Heart left ventricle (tissue), 16 donors: ENCODE data around the gene DBH. TPM values are rescaled to one million over a fixed set of nuclear protein-coding genes. Genes with fewer than 3 reads are reported as not detected.

Experiments used
- ATAC-seq, 4 donors: fragments of 200-7000 bp; cut with Tn5 transposase; one replicate each; pipeline ENCODE4 v1.9.1; 2020 to 2022; ENCODE audit warnings: moderate library complexity in 4 of 4, mild to moderate bottlenecking in 3 of 4, moderate number of reproducible peaks in 1 of 4
- DNase-seq, 5 donors: peaks; one replicate each; pipeline ENCODE4 v3.0.0-alpha.2; 2020
- H3K27ac ChIP-seq, 12 donors: fragments of 200-600 bp; sonication (generic) in 4 of 12; one replicate each; pipeline versions ENCODE4 v1.5.0 to v1.8.0; 2016 to 2022; ENCODE audit warnings: mild to moderate bottlenecking in 2 of 12
- H3K27me3 ChIP-seq, 9 donors: fragments of 200-600 bp; sonication (generic) in 2 of 9; one replicate each; pipeline versions ENCODE4 v1.5.1 to v1.8.0; 2016 to 2022; ENCODE audit warnings: mild to moderate bottlenecking in 3 of 9
- H3K36me3 ChIP-seq, 9 donors: fragments of 200-600 bp; sonication (generic) in 2 of 9; one replicate each; pipeline versions ENCODE4 v1.5.0 to v1.8.0; 2018 to 2022; ENCODE audit warnings: mild to moderate bottlenecking in 2 of 9
- H3K4me1 ChIP-seq, 12 donors: fragments of 200-600 bp; sonication (generic) in 4 of 12; one replicate each; pipeline versions ENCODE4 v1.5.0 to v1.8.0; 2016 to 2022; ENCODE audit warnings: mild to moderate bottlenecking in 3 of 12
- H3K4me3 ChIP-seq, 12 donors: fragments of 200-600 bp; sonication (generic) in 4 of 12; one replicate each; pipeline versions ENCODE4 v1.5.0 to v1.8.0; 2017 to 2022; ENCODE audit warnings: mild to moderate bottlenecking in 9 of 12, moderate library complexity in 4 of 12
- H3K9me3 ChIP-seq, 12 donors: fragments of 200-600 bp; sonication (generic) in 4 of 12; one replicate each; pipeline versions ENCODE4 v1.5.0 to v1.8.0; 2016 to 2022; ENCODE audit warnings: mild to moderate bottlenecking in 1 of 12
- CTCF ChIP-seq, 12 donors: fragments of 200-600 bp; sonication (generic) in 4 of 12; IDR thresholded peaks; one replicate each; pipeline versions ENCODE4 v1.5.0 to v1.8.0; 2018 to 2022; ENCODE audit warnings: antibody characterized with exemption in 12 of 12, mild to moderate bottlenecking in 5 of 12
- POLR2A ChIP-seq, 2 donors: fragments of 450-650 bp; IDR thresholded peaks; one replicate each; pipeline ENCODE4 v1.6.1; 2017; ENCODE audit warnings: antibody characterized with exemption in 2 of 2, mild to moderate bottlenecking in 2 of 2, moderate library complexity in 2 of 2
- WGBS, 4 donors: extraction: QIAGEN DNeasy Blood & Tissue Kit in 2 of 4; methylation state at CpG; one replicate each; pipeline versions ENCODE4 v1.1.5 to v1.1.7; 2013 to 2018; 5-methylcytosine and 5-hydroxymethylcytosine counted together
- intact Hi-C, 10 donors: fragments of 100-400 bp; cut with DNase I; formaldehyde crosslinking; loops; one replicate each; pipeline versions ENCODE4 v1.11.1 to v1.14.2; 2022
- polyA plus RNA-seq, 2 donors: library from polyadenylated mRNA; stranded (reverse); fragments of 200-250 nt; gene quantifications; one replicate each; pipeline ENCODE4 v1.2.3, GENCODE V29; 2013
- total RNA-seq, 9 donors: library from RNA; depleted of rRNA in 2 of 9; stranded (reverse); fragments of >200 nt in 2 of 9; fragmentation: NEBNext Ultra II Directional in 3 of 9; extraction: Animal tissue kit (Norgen Biotek cat#: 25700) in 3 of 9; gene quantifications; one replicate each; pipeline versions ENCODE4 v1.1.0 to v1.2.4, GENCODE V29; 2016 to 2023
- donor health status: ischemic (EF 13 %, LVEDD 7.1; RV severe dilation, severe dysfunction).
- donor health status: healthy with polysubstance abuse.
- donor health status: DM: no; HTN: yes; CAD: no.
- donor health status: DM: no; HTN: no; CAD: no.
- donor health status: ischemic (EF 25% LVEDD 6.9; RV normal size, moderate dysfunction).
- donor health status: ischemic (EF 25% LVEDD 5.7; RV mildly dilated, moderate dysfunction).
- donor health status: healthy.
- donor health status: DM: yes; HTN: yes; CAD: no.
- donor health status: ischemic (EF 35%, LVEDD 5.7; RV mildly dilated, moderate dysfunction).
- donor health status: nonischemic (EF 11% LVEDD 7.7; RV severe dilation, severe dysfunction).
- donor health status: DM: yes; HTN: yes; CAD: no.
- donor health status: PGD.
- donor health status: ischemic (EF 29% LVEDD 5.4; RV normal size, mild dysfunction).
- donor health status: nonischemic (EF 23%, LVEDD 6.1; RV moderate dilation, normal function).

DBH gene
- total and polyA plus RNA-seq, 11 donors = 0.06 to 0.08 TPM; not detected in 9

GRCh38 chr9:133669182-133669801 is 33.1 kb downstream of the DBH start:
- 55 to 84% (median 77%) methylated on average over 10 to 15 of the region's 16 CpGs for WGBS, 4 donors
- H3K4me1 ChIP-seq = peaks cover 0 to 8% (median 0%) of the 10 kb centered on the region in 12 donors
- H3K9me3 ChIP-seq = peaks cover 0 to 2% (median 0%) of the 10 kb centered on the region in 12 donors
- H3K27me3 ChIP-seq = peaks cover 0 to 5% (median 0%) of the 10 kb centered on the region in 9 donors
- H3K27ac ChIP-seq = no peak overlapping the region
- no peaks in the 10 kb centered on the region for H3K36me3 ChIP-seq
- TF ChIP-seq CTCF (IDR thresholded peaks at IDR 0.05) = no peak
- no peak for TF ChIP-seq POLR2A (IDR thresholded peaks at IDR 0.05)
- intact Hi-C loops = loop anchor here in 1 of 10 donors (10.0 kb wide), 1 partner anchor 46 kb away; no protein-coding TSS in a partner anchor
- no peak overlapping the region for H3K4me3 ChIP-seq
- DNase-seq (no peak), ATAC-seq (no peak)

GRCh38 chr9:133670466-133670865 is 34.3 kb downstream of the DBH start:
- Histone ChIP-seq H3K4me3 (no peak overlapping the region), H3K27ac (no peak overlapping the region), H3K36me3 (no peaks in the 10 kb centered on the region), H3K9me3 (peaks cover 0 to 2% (median 0%) of the 10 kb centered on the region in 12 donors), H3K4me1 (peaks cover 0 to 8% (median 0%) of the 10 kb centered on the region in 12 donors), H3K27me3 (no peaks in the 10 kb centered on the region)
- intact Hi-C loops = loop anchor here in 1 of 10 donors (10.0 kb wide), 1 partner anchor 1014 kb away; no protein-coding TSS in a partner anchor
- ATAC-seq (no peak), DNase-seq (peak in 1 of 5 donors; percentile 50)
- TF ChIP-seq CTCF (IDR thresholded peaks at IDR 0.05) (no peak), POLR2A (IDR thresholded peaks at IDR 0.05) (no peak)
- 93 to 99% (median 95%) methylated on average over 13 to 17 of the region's 17 CpGs for WGBS, 4 donors

- intact Hi-C loops = loop anchor here in 1 of 10 donors (10.0 kb wide), 1 partner anchor 1013 kb away; no protein-coding TSS in a partner anchor
- Histone ChIP-seq H3K27me3 (no peaks in the 10 kb centered on the region), H3K27ac (no peak overlapping the region), H3K36me3 (no peaks in the 10 kb centered on the region), H3K4me3 (no peak overlapping the region), H3K4me1 (peaks cover 0 to 8% (median 0%) of the 10 kb centered on the region in 12 donors), H3K9me3 (peaks cover 0 to 2% (median 0%) of the 10 kb centered on the region in 12 donors)
- TF ChIP-seq POLR2A (IDR thresholded peaks at IDR 0.05) = no peak
- ATAC-seq (no peak), DNase-seq (no peak)
- WGBS, 4 donors = 84 to 96% (median 89%) methylated on average over 11 to 21 of the region's 21 CpGs
These were observed 35.2 kb downstream of the DBH start for GRCh38 chr9:133671371-133671770.

GRCh38 chr9:133672503-133673257 is 36.5 kb downstream of the DBH start:
- intact Hi-C loops = loop anchor here in 1 of 10 donors (10.0 kb wide), 1 partner anchor 1012 kb away; no protein-coding TSS in a partner anchor
- Histone ChIP-seq H3K27me3 (no peaks in the 10 kb centered on the region), H3K36me3 (no peaks in the 10 kb centered on the region), H3K4me1 (peaks cover 0 to 8% (median 0%) of the 10 kb centered on the region in 12 donors), H3K9me3 (peaks cover 0 to 2% (median 0%) of the 10 kb centered on the region in 12 donors), H3K27ac (no peak overlapping the region), H3K4me3 (no peak overlapping the region)
- DNase-seq (peak in 1 of 5 donors; percentile 22), ATAC-seq (no peak)
- 84 to 92% (median 90%) methylated on average over 26 to 31 of the region's 31 CpGs for WGBS, 4 donors
- TF ChIP-seq CTCF (IDR thresholded peaks at IDR 0.05) (no peak), POLR2A (IDR thresholded peaks at IDR 0.05) (no peak)
